Endothelial cell of umbilical vein (primary cell): ENCODE results near the gene C14orf93. TPM values are rescaled to one million over a fixed set of nuclear protein-coding genes. Genes with fewer than 3 reads are reported as not detected.

Experiments
- BruUV-seq: library from RNA; stranded (reverse); fragments of 400-500 nt; replicated peaks from 2 replicates; lab custom pipeline; 2021; lab: Mats Ljungman, UMichigan
- CTCF ChIA-PET: fragments of 300-600, 350-600 bp; sonication (Branson Sonifier 250); formaldehyde crosslinking; loops from one replicate; lab custom pipeline; 2021; ENCODE audit warnings: antibody characterized with exemption, inconsistent platforms; lab: Charles Lee
- POLR2A ChIA-PET: fragments of 300-600, 350-600 bp; sonication (Branson Sonifier 250); formaldehyde crosslinking; loops from one replicate; lab custom pipeline; 2021; ENCODE audit warnings: antibody characterized with exemption, inconsistent platforms; lab: Charles Lee
- DNase-seq: peaks from one replicate; pipeline ENCODE4 v3.0.0-alpha.2; 2011; ENCODE audit warnings: low read depth, low spot score
- FAIRE-seq: peaks from 2 replicates; lab custom pipeline; 2011; peaks lifted over from hg19 to GRCh38; lab: Jason Lieb, UNC
- H2AFZ ChIP-seq: 2 replicates; pipeline ENCODE4 v1.6.0; 2012; ENCODE audit warnings: low read depth, low read length, control low read depth, inconsistent platforms
- H3K27ac ChIP-seq: 2 replicates; pipeline ENCODE4 v1.5.1; 2011; ENCODE audit warnings: low read depth, mild to moderate bottlenecking, control low read depth, low read length, moderate library complexity; ENCODE audit not compliant: insufficient read depth
- H3K27me3 ChIP-seq, 2 experiments: 2 replicates each; pipeline versions ENCODE4 v1.6.0 to v1.6.1; 2011; ENCODE audit warnings: low read length in 2 of 2, mixed read lengths in 1 of 2; ENCODE audit not compliant: control insufficient read depth in 2 of 2, insufficient read depth in 2 of 2
- H3K36me3 ChIP-seq, 2 experiments: 2 replicates in 1 of 2; 3 replicates in 1 of 2; pipeline ENCODE4 v1.5.1; 2011; ENCODE audit warnings: low read length in 2 of 2, mild to moderate bottlenecking in 1 of 2, moderate library complexity in 1 of 2; ENCODE audit not compliant: control insufficient read depth in 2 of 2, insufficient read depth in 2 of 2; ENCODE audit errors: extremely low read depth in 1 of 2
- H3K4me1 ChIP-seq: 3 replicates; pipeline ENCODE4 v1.5.1; 2011; ENCODE audit warnings: mild to moderate bottlenecking, low read length; ENCODE audit not compliant: control insufficient read depth, insufficient read depth; ENCODE audit errors: extremely low read depth
- H3K4me2 ChIP-seq: 2 replicates; pipeline ENCODE4 v1.6.1; 2011; ENCODE audit warnings: low read length, control low read depth, mixed read lengths; ENCODE audit not compliant: insufficient read depth
- H3K4me3 ChIP-seq, 3 experiments: fragments of 200-600 bp in 1 of 3; sonication (generic), shearing (Covaris generic) in 1 of 3; replicated peaks in 1 of 3; 2 replicates each; pipeline ENCODE4 v1.5.1; 2011 to 2016; ENCODE audit warnings: control low read depth in 3 of 3, low read length in 3 of 3, mild to moderate bottlenecking in 2 of 3, inconsistent platforms in 1 of 3, low read depth in 1 of 3, moderate library complexity in 1 of 3; ENCODE audit not compliant: insufficient read depth in 1 of 3
- H3K79me2 ChIP-seq: 2 replicates; pipeline ENCODE4 v1.6.0; 2012; ENCODE audit warnings: low read length, inconsistent platforms; ENCODE audit not compliant: control insufficient read depth, insufficient read depth
- H3K9ac ChIP-seq: replicated peaks from 2 replicates; pipeline ENCODE3; 2011; ENCODE audit warnings: low read length, control low read depth; ENCODE audit not compliant: insufficient read depth; ENCODE audit errors: extremely low read depth
- H3K9me1 ChIP-seq: replicated peaks from 3 replicates; pipeline ENCODE4 v1.6.0; 2011; ENCODE audit warnings: mild to moderate bottlenecking, low read length; ENCODE audit not compliant: control insufficient read depth, insufficient read depth; ENCODE audit errors: extremely low read depth
- H3K9me3 ChIP-seq: replicated peaks from 2 replicates; pipeline ENCODE4 v1.5.1; 2012; ENCODE audit warnings: low read length, inconsistent platforms; ENCODE audit not compliant: control insufficient read depth, insufficient read depth
- H4K20me1 ChIP-seq: replicated peaks from 2 replicates; pipeline ENCODE3; 2011; ENCODE audit warnings: mild to moderate bottlenecking, low read length; ENCODE audit not compliant: control insufficient read depth, insufficient read depth; ENCODE audit errors: extremely low read depth
- CTCF ChIP-seq, 2 donors: IDR thresholded peaks; 1 replicate in 1 of 2; 2 replicates in 1 of 2; pipeline ENCODE4 v1.5.1; 2011; ENCODE audit warnings: low read length in 2 of 2, mild to moderate bottlenecking in 2 of 2, moderate library complexity in 2 of 2, control low read depth in 1 of 2, inconsistent platforms in 1 of 2, low read depth in 1 of 2; ENCODE audit not compliant: insufficient read depth in 1 of 2; ENCODE audit errors: extremely low read depth in 1 of 2
- EZH2 ChIP-seq: IDR thresholded peaks from 2 replicates; pipeline ENCODE4 v1.6.1; 2012; ENCODE audit warnings: borderline replicate concordance, low read depth, mild to moderate bottlenecking, moderate library complexity, low read length, inconsistent platforms; ENCODE audit not compliant: severe bottlenecking
- FOS ChIP-seq: IDR thresholded peaks from 2 replicates; pipeline ENCODE4 v1.6.1; 2011; ENCODE audit warnings: mild to moderate bottlenecking, low read length, moderate library complexity, borderline replicate concordance; ENCODE audit not compliant: insufficient read depth
- GATA2 ChIP-seq: IDR thresholded peaks from 2 replicates; pipeline ENCODE4 v1.7.0; 2011; ENCODE audit warnings: low read depth, mild to moderate bottlenecking, moderate library complexity, mixed read lengths, low read length; ENCODE audit not compliant: insufficient read length, insufficient read depth
- JUN ChIP-seq: IDR thresholded peaks from 2 replicates; pipeline ENCODE4 v1.6.1; 2011; ENCODE audit warnings: borderline replicate concordance, low read depth; ENCODE audit not compliant: insufficient read length, insufficient read depth
- MYC ChIP-seq: IDR thresholded peaks from one replicate; pipeline ENCODE4 v1.6.1; 2011; ENCODE audit warnings: mild to moderate bottlenecking, low read depth, low read length
- POLR2A ChIP-seq: IDR thresholded peaks from 2 replicates; pipeline ENCODE4 v1.6.1; 2012; ENCODE audit warnings: low read depth, mild to moderate bottlenecking, control low read depth, low read length
- POLR2AphosphoS5 ChIP-seq: IDR thresholded peaks from 2 replicates; pipeline ENCODE4 v1.6.1; 2012; ENCODE audit warnings: low read depth, mild to moderate bottlenecking, control low read depth, low read length, moderate library complexity; ENCODE audit not compliant: insufficient read depth
- dilution Hi-C: fragments of 300-500 bp; cut with MboI; formaldehyde crosslinking; loops from one replicate; pipeline ENCODE4 v1.15.0; 2019; ENCODE audit warnings: low sequenced_read_pairs; ENCODE audit not compliant: extremely low pct_ligation_motif_present
- intact Hi-C: fragments of 100-400 bp; cut with micrococcal nuclease; formaldehyde crosslinking; loops from one replicate; pipeline ENCODE4 v1.10.0; 2022
- polyA plus RNA-seq, 4 experiments: library from polyadenylated mRNA; depleted of rRNA in 3 of 4; stranded (reverse) in 3 of 4; unstranded in 1 of 4; fragments of >200 nt; gene quantifications; 2 replicates each; pipeline versions ENCODE4 v1.2.1 to v1.2.3, GENCODE V29; 2011 to 2012; ENCODE audit warnings: missing spikeins in 1 of 4
- total RNA-seq: library from RNA; stranded (reverse); gene quantifications from 2 replicates; pipeline ENCODE4 v1.2.3, GENCODE V29; 2021
- TF ChIP-seq, protein P1 (sequence below): IDR thresholded peaks from 2 replicates; pipeline ENCODE4 v1.6.1; 2011; ENCODE audit not compliant: insufficient read depth, insufficient read length

The C14orf93 gene
- total and polyA plus RNA-seq, 2 donors (not counting 3 experiments of a cell fraction or from before 2014, with no cell fraction given) = 7.1 to 9.2 TPM

- H3K4me3 ChIP-seq = peak overlapping the region in 1 of 3 experiments; percentile 88
- CTCF ChIA-PET = interaction anchor here (1.0 to 4.4 kb wide), 3 partner anchors 23 to 49 kb away, joined by 4 to 23 read pairs (median 8); no protein-coding TSS in a partner anchor
- POLR2A ChIA-PET = no interaction called here
- H3K9me1 ChIP-seq = no peaks in the 10 kb centered on the region
- H4K20me1 ChIP-seq = no peaks in the 10 kb centered on the region
- H3K9me3 ChIP-seq = no peaks in the 10 kb centered on the region
- peak; percentile 24 for FAIRE-seq
- TSS peak; percentile 66 for BruUV-seq
- dilution Hi-C loops = no loop called here
- peak overlapping the region; percentile 88 for H3K27ac ChIP-seq
- no peak for DNase-seq
- H3K79me2 ChIP-seq = peaks cover 25% of the 10 kb centered on the region
- peak overlapping the region; percentile 66 for H3K4me2 ChIP-seq
- no peaks in the 10 kb centered on the region for H3K27me3 ChIP-seq
- intact Hi-C loops = loop anchor here (1.0 to 2.0 kb wide), 3 partner anchors 12 to 29 kb away; no protein-coding TSS in a partner anchor
- H3K4me1 ChIP-seq = peaks cover 12% of the 10 kb centered on the region
- TF ChIP-seq MYC (no peak), POLR2A (no peak), POLR2AphosphoS5 (no peak), GATA2 (no peak), CTCF (IDR thresholded peaks at IDR 0.05; ENCODE audit: extremely low read depth in 1 of 2, insufficient read depth in 1 of 2, low read depth in 1 of 2, low read length in 2 of 2) (no peak), FOS (no peak), EZH2 (no peak), JUN (no peak)
- TF ChIP-seq, protein P1, sequence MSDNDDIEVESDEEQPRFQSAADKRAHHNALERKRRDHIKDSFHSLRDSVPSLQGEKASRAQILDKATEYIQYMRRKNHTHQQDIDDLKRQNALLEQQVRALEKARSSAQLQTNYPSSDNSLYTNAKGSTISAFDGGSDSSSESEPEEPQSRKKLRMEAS = no peak
- H3K36me3 ChIP-seq = peaks cover 8 to 9% of the 10 kb centered on the region in 2 experiments
- peak overlapping the region; percentile 88 for H2AFZ ChIP-seq
- peak overlapping the region; percentile 93 for H3K9ac ChIP-seq
Observed at GRCh38 chr14:23035303-23036144, 25.6 kb upstream of the C14orf93 start.
